Measurements from ENCODE around the gene SEMA4D. TPM values are rescaled to one million over a fixed set of nuclear protein-coding genes. Genes with fewer than 3 reads are reported as not detected.

SEMA4D gene
- total and polyA plus RNA-seq, 10 donors: 23.0 to 193 (median 157) TPM

DNA sequence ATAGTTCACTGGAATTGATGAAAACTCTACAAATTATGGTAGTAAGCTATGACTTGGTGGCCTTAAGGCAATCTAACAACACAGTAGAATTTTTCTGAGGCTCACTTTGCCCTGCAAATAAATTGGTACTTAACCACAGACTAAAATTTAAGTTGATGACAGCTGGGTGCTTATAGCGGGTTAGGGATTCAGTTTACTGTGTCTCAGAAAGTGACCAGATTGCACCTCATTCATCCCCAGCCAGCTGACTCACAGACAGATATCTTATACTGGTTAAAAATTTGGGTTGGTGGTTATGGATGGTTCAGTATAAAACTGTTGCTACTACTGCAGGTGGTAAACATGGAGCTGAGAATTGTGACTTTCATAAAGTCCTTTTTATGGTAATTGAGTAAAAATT, 184.1 kb downstream of the SEMA4D start:
- no peak for DNase-seq
- peaks cover 0 to 30% (median 9%) of the 10 kb centered on the region in 6 donors for H3K36me3 ChIP-seq
- H3K4me3 ChIP-seq: peak overlapping the region in 1 of 8 donors; percentile 6
- no peaks in the 10 kb centered on the region for H3K27me3 ChIP-seq (replicated peaks in 1 of 7)
- intact Hi-C loops (cut with DNase I; ENCODE audit: low total_unique reads): no loop called here
- TF ChIP-seq POLR2A (IDR thresholded peaks at IDR 0.05) (no peak), POLR2AphosphoS5 (IDR thresholded peaks at IDR 0.05) (no peak), CTCF (IDR thresholded peaks at IDR 0.05 in 8 of 11, conservative IDR thresholded peaks at IDR 0.05 in 3 of 11) (no peak)
- peaks cover 21 to 68% (median 53%) of the 10 kb centered on the region in 6 donors for H3K4me1 ChIP-seq
- WGBS, 5 donors: 46 to 91% (median 71%) methylated on average over 1 of the region's 1 CpG
- peak overlapping the region in 2 of 8 donors; percentile 2 to 9 for H3K27ac ChIP-seq
- H3K9me3 ChIP-seq: no peaks in the 10 kb centered on the region

DNA sequence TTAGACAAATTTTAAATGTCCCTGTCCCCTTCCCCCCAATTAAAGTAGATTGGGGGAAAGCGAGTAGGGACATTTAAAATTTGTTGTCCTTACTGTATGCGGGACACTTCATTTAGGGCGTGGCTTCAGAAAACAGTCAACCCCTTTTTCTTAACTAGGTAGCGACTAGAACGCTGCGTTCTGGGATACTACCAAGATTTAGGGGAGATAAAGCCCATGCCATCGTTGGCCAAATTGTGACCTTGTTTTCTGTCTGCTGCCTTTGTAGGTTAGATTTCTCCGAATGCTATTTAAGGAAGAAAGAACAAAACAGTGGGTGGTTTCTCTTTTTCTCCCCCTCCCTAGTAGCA, 185.7 kb downstream of the SEMA4D start:
- peaks cover 18 to 61% (median 42%) of the 10 kb centered on the region in 6 donors for H3K4me1 ChIP-seq
- 0 to 2% (median 0%) methylated on average over 8 of the region's 8 CpGs for WGBS, 5 donors
- no peaks in the 10 kb centered on the region for H3K9me3 ChIP-seq
- peaks cover 0 to 27% (median 8%) of the 10 kb centered on the region in 6 donors for H3K36me3 ChIP-seq
- H3K27ac ChIP-seq: peak overlapping the region in 4 of 8 donors; percentile 5 to 99 (median 98)
- no peak for TF ChIP-seq POLR2AphosphoS5 (IDR thresholded peaks at IDR 0.05)
- no peak for TF ChIP-seq POLR2A (IDR thresholded peaks at IDR 0.05)
- TF ChIP-seq CTCF (IDR thresholded peaks at IDR 0.05 in 8 of 11, conservative IDR thresholded peaks at IDR 0.05 in 3 of 11): no peak
- intact Hi-C loops (cut with DNase I; ENCODE audit: low total_unique reads): no loop called here
- H3K4me3 ChIP-seq: peak overlapping the region; percentile 4 to 95 (median 76)
- no peak for DNase-seq
- H3K27me3 ChIP-seq (replicated peaks in 1 of 7): no peaks in the 10 kb centered on the region

DNA sequence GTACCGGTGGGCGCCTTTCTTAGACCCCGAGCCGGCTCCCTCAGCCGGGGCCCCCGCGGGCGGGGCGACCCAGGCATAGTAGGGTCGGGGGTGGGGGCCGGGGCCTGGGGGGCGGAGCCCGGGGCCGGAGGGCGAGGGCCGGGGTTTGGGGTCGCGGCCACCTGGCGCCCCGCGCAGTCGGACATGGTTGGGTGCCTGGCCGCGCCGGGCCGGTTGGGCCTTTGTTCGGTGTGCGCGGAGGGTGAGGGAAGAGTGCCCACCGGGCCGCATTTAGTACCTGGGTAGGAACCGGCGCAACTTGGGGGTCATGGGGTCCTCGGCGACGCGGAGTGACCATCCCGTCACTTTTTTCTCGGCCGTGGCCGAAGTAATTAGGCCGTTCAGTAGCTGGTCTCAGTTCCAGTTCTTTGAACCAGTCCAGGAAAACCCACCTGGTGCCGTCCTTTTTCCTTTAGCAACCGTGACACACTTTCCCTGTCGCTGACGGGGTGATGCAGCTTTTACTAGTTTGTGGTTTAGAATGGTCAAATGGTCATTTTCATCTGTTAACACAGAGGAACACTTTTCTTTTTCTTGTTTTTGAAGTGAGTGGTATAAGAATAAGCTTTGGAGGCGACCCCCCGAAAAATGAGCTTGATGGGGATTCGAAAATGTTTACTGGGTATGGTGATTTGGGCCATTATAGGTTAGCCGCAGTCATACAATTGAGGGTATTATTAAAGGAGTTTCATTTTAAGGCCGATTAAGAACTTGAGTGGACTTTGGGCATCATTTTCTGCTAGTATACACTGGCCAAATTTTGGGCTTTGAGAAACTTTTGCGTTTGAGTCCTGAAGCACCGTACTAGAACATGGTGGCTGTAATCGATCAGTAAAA, 186.3 kb downstream of the SEMA4D start:
- WGBS, 5 donors: 0 to 1% (median 0%) methylated on average over 24 to 54 of the region's 54 CpGs
- H3K36me3 ChIP-seq: peaks cover 0 to 21% (median 5%) of the 10 kb centered on the region in 6 donors
- no peaks in the 10 kb centered on the region for H3K9me3 ChIP-seq
- H3K4me1 ChIP-seq: peaks cover 18 to 58% (median 41%) of the 10 kb centered on the region in 6 donors
- H3K27me3 ChIP-seq (replicated peaks in 1 of 7): no peaks in the 10 kb centered on the region
- peak overlapping the region; percentile 59 to 100 (median 99) for H3K27ac ChIP-seq
- intact Hi-C loops (cut with DNase I; ENCODE audit: low total_unique reads): no loop called here
- H3K4me3 ChIP-seq: peak overlapping the region; percentile 63 to 95 (median 76)
- TF ChIP-seq CTCF (IDR thresholded peaks at IDR 0.05 in 8 of 11, conservative IDR thresholded peaks at IDR 0.05 in 3 of 11): no peak
- TF ChIP-seq POLR2AphosphoS5 (IDR thresholded peaks at IDR 0.05): no peak
- TF ChIP-seq POLR2A (IDR thresholded peaks at IDR 0.05): no peak
- no peak for DNase-seq

Small RNA genes within 50 kb of the gene (microRNA-seq; reads per million reads assigned to microRNA genes)
- 0 reads per million in 3 donors for gene MIR3153

Small RNA genes within 50 kb of the gene (small RNA-seq; reads per million reads assigned to genes)
- 0 reads per million in 4 donors for gene MIR3153

Other genes starting within 250 kb of the SEMA4D start
- 10 to 100 TPM in 6 of 7 donors, 1 to 10 TPM in 1; 9.2 to 27.3 (median 13.9) TPM for gene CKS2, start 186.9 kb downstream of the SEMA4D start, total RNA-seq
- 100 to 1,000 TPM in 2 of 3 donors, 10 to 100 TPM in 1; 50.0 to 142 (median 109) TPM for gene CKS2, start 186.9 kb downstream of the SEMA4D start, polyA plus RNA-seq
- gene SECISBP2, start 179.6 kb downstream of the SEMA4D start, total RNA-seq: 100 to 1,000 TPM in 1 of 7 donors, 10 to 100 TPM in 6; 55.7 to 117 (median 86.7) TPM
- 10 to 100 TPM; 20.7 to 40.2 (median 38.4) TPM for gene SECISBP2, start 179.6 kb downstream of the SEMA4D start, polyA plus RNA-seq
- 1 to 10 TPM; 2.0 to 6.8 (median 2.6) TPM for gene GADD45G, start 106.9 kb upstream of the SEMA4D start, total RNA-seq
- 10 to 100 TPM in 2 of 3 donors, 1 to 10 TPM in 1; 5.9 to 17.6 (median 16.9) TPM for gene GADD45G, start 106.9 kb upstream of the SEMA4D start, polyA plus RNA-seq

Measured in spleen (tissue), 11 donors.